ENCODE measurements around the gene GPC1. TPM values are rescaled to one million over a fixed set of nuclear protein-coding genes. Genes with fewer than 3 reads are reported as not detected.
A peak's percentile ranks its signal among the peaks of the same experiment; 100 is the strongest.

Gene GPC1
- polyA plus RNA-seq, 3 donors: 26.8 to 45.1 (median 44.6) TPM

GRCh38 chr2:240448387-240449274 lies 13.2 kb downstream of the GPC1 start:
- no peak for DNase-seq (ENCODE audit: extremely low read depth in 1 of 11, low read depth in 9 of 11, low spot score in 4 of 11)

GRCh38 chr2:240449764-240450531 lies 14.5 kb downstream of the GPC1 start:
- no peak for DNase-seq (ENCODE audit: extremely low read depth in 1 of 11, low read depth in 9 of 11, low spot score in 4 of 11)

GRCh38 chr2:240450532-240451107 lies 15.2 kb downstream of the GPC1 start:
- DNase-seq (ENCODE audit: extremely low read depth in 1 of 11, low read depth in 9 of 11, low spot score in 4 of 11): no peak

- no peak for DNase-seq (ENCODE audit: extremely low read depth in 1 of 11, low read depth in 9 of 11, low spot score in 4 of 11)
These were observed 15.7 kb downstream of the GPC1 start for GRCh38 chr2:240451108-240451611.

- no peak for DNase-seq (ENCODE audit: extremely low read depth in 1 of 11, low read depth in 9 of 11, low spot score in 4 of 11)
These were observed 16.5 kb downstream of the GPC1 start for GRCh38 chr2:240451791-240452461.

GRCh38 chr2:240452462-240453256 lies 17.2 kb downstream of the GPC1 start:
- DNase-seq (ENCODE audit: extremely low read depth in 1 of 11, low read depth in 9 of 11, low spot score in 4 of 11): peak in 2 of 11 donors; percentile 43 to 58

- no peak for DNase-seq (ENCODE audit: extremely low read depth in 1 of 11, low read depth in 9 of 11, low spot score in 4 of 11)
These were observed 18.1 kb downstream of the GPC1 start for GRCh38 chr2:240453461-240454105.

- no peak for DNase-seq (ENCODE audit: extremely low read depth in 1 of 11, low read depth in 9 of 11, low spot score in 4 of 11)
These were observed 18.8 kb downstream of the GPC1 start for GRCh38 chr2:240454106-240454901.

GRCh38 chr2:240455272-240455646 lies 19.8 kb downstream of the GPC1 start:
- no peak for DNase-seq (ENCODE audit: extremely low read depth in 1 of 11, low read depth in 9 of 11, low spot score in 4 of 11)

GRCh38 chr2:240455647-240456446 lies 20.4 kb downstream of the GPC1 start:
- no peak for DNase-seq (ENCODE audit: extremely low read depth in 1 of 11, low read depth in 9 of 11, low spot score in 4 of 11)

- no peak for DNase-seq (ENCODE audit: extremely low read depth in 1 of 11, low read depth in 9 of 11, low spot score in 4 of 11)
These were observed 21.2 kb downstream of the GPC1 start for GRCh38 chr2:240456447-240457222.

- DNase-seq (ENCODE audit: extremely low read depth in 1 of 11, low read depth in 9 of 11, low spot score in 4 of 11): no peak
These were observed 22.0 kb downstream of the GPC1 start for GRCh38 chr2:240457223-240458043.

- no peak for DNase-seq (ENCODE audit: extremely low read depth in 1 of 11, low read depth in 9 of 11, low spot score in 4 of 11)
These were observed 22.8 kb downstream of the GPC1 start for GRCh38 chr2:240458044-240458899.

- no peak for DNase-seq (ENCODE audit: extremely low read depth in 1 of 11, low read depth in 9 of 11, low spot score in 4 of 11)
These were observed 23.5 kb downstream of the GPC1 start for GRCh38 chr2:240458900-240459391.
